GM18861 (cell line): ENCODE data around the gene PCDH12.
A peak's percentile ranks its signal among the peaks of the same experiment; 100 is the strongest.

Experiments used
- ATAC-seq: cut with Tn5 transposase; IDR thresholded peaks from one replicate; pipeline ENCODE4 v1.9.1; 2021; ENCODE audit not compliant: unreplicated experiment

The PCDH12 gene

DNA sequence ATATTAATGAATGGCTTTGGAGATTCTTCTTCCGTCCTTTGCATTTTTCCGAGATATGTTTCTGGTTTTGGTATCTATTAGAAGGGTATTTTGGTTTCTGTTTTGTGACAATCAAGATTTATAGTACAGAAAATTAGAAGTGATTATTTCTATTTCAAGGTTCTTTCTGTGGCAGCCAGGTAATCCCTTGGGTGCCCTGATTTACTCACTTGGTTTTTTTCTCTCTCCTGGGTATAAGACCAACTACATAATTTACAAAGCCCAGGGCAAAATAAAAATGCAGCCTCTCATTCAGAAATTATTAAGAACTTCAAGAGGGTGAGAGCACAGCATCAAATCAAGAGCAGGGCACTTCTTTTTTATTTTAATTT, 8.9 kb upstream of the PCDH12 start:
- no peak for ATAC-seq

DNA sequence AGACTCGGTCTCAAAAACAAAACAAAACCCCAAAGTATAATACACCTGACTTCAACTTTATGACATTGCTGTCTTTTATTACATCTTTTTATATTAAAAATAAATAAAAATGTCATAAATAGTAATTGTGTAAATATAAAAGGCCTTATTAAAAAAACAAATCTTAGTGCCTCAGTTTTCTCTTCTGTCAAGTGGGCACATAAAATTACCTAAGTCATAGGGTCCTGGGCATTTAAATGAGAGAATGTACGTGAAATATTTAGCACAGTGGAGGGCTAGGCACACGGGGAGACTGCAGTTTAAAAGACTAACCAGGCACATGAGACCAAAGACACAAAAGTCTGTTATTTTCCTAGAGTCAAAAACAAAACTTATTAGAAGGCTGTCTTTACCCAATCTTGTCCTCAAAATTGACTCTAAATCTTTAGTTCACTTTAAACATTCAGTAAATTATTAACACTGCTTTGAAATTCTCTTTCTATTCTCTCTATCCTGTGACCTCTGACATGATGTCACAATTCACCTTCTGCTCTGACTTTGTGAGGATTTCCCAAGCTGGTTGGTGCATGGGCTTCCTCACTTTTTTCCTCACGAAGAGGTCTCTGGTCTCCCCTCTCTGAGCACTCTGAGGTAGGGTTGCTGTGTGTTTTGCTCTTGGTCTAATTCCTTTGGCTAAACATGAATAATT, 8.4 kb upstream of the PCDH12 start:
- ATAC-seq, result no peak

DNA sequence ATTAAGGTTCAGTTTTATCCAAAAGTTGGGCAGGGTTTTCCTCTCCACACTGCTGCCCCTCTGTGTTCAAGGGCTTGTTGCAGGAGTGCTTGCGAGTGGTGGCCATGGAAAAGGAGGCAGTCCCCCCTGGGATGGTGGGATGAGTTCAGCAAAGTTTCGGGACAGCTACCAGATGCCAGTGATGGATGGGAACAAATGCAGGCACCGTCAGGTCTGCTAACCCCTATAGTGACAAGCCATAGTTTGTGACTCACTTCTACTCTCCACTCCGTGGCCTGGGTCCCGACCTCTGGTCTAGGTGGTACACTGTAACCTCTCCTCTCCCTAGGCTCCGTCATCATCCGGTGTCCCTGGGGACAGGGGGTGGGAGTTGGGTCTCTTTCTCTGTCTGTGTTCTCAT, 7.1 kb upstream of the PCDH12 start:
- ATAC-seq, result no peak

DNA sequence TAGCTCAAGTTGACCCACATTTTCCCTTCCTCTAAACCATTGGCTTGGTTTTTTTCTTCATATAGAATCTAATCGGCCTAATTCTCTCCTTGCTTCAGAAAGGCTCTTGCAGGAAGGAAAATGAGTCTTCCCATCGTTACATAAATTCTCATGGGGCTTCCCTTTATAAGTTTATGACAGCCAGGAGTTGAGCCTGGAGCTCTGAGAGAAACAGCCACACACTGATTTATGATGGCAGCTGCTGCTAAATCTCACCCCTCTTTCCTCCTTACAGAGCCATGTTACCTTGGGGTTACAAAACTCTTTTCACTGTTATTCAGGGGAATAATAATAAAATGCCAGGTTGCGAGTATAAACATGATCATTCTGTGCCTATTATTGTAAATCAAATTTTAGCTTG, 5.7 kb upstream of the PCDH12 start:
- no peak for ATAC-seq

DNA sequence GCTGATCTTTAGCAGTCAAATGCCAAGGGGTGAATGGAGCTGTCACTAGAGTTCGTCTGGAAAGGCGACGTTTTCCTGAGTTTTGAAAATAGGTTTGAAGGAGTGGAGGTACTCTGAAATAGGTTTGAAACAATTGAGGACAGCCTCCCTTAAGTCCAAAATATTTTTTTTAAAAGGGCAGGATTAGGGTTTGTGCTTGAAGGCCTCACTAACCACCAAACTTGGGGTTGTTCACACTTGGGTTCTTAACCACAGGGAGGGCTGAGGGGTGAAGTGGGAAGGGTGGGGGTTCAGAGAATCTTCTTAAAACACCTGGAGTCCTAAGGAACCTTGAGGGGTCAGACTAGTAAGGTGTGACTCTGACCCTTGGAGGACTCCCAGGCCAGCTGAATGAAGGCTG, 3.5 kb upstream of the PCDH12 start:
- ATAC-seq, result no peak

DNA sequence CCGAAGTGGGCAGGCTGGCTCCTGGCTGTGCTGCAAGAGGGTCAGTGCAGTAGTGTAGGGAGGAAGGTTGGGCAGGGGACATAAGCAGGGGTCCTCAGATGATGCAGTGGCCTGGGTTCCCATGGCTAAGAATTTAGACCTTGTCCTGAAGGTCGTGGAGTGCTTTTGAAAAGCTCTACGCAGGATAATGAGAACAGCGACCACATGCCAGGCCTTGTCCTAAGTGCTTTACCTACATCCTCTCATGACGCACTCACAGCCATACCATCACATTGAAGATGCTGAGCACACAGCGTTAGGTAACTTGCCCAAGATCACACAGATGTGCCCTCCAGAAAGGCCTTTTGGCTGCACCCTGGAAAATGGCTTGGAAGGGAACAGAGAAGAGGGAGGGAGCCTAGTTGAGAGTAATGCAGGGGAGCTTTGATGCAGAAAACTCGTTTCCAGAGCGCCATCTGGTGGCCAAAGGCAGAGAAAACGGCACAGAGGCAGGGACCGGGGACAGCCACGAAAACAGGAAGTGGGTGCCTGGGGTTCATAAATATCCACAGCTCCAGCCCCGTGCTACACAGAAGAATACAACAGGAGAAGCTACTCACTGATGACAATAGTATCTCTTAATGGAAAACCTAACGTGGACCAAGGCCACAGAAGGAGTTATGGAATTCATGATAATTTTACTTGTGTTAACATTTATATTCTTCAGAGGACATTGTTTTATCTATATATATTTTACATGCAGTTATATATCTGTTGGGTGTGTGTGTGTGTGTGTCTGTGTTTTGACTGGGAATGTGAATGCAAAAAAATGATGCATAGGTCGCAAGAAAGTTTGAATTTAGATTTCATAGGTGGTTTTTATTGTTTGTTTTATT, 2.7 kb upstream of the PCDH12 start:
- peak; percentile 87 for ATAC-seq

DNA sequence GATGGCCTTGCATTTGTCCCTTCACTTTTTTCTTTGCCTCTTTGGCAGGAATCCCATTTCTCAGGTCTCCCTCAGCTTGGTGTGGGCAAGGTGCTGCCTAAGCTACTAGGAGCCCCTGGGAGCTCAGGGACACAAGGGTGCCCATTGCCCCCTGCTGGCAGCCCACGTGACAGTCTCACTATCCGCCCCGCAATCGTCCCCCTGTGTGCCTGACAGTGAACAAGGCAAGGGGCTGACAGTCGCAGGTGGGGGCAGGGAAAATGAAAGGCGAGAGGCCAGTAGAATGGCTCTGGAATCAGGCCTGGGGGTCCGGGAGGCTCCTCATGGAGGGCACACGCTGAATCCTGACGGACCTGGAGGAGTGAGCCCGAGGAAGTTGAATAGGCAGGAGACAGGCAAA, 2.0 kb upstream of the PCDH12 start:
- no peak for ATAC-seq

DNA sequence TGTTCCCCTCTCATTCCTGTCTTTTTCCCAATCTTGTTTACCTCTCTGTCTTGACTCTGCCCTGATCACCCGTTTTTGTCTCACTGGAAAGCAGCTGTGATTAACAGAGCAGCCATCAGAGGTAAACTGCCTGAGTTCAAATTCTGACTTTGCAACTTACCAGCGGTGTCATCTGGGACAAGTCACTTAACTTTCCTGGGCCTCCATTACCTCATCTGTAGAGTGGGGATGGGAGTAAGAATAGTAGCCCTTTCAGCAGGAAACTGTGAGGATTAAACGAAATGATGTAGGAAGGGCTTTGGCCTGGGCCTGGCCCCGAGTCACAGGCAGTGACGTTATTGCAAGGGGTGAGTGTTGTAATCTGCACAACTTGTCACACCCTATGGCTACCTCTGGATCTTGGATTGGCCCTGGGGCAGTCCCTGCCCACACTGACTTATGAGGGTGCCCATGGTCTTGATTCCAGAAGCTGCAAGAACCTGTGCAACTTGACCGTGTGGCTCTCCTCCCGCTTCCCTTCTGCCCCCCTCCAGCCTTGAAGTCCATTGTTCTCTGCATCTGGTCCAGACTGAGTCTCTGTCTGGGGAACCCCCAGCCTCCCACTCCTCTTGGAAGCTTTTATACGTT, 657 bp upstream of the PCDH12 start:
- ATAC-seq, result no peak

DNA sequence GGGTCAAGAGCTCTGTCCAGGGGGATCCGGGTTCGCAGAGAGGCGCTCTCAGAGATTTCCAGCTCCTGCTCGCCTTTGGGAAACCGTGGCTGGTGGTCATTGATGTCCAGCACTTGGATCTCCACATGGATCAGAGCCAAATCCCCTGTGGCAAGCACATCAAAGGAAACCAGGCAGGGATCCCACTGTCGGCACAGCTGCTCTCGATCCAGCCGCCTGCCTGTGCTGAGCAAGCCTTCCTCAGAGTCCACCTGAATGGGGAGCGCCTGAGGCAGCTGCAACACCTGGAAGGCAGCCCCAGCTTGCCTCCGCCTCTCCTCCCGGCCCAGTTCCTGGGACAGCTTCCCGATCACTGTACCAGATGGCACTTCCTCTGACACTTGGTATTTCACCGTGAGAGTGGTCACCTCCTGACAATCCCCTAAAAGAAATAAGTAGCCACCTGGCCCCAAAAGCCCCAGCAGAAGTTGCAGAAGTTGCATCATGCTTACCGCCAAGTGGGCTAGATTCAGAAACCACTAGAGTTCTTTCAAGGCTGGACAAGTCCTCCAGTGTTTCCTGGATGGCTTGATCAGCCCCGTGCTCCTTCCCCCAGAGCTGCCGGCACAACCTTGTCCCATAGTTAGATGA, 520 bp downstream of the PCDH12 start:
- ATAC-seq, result no peak

DNA sequence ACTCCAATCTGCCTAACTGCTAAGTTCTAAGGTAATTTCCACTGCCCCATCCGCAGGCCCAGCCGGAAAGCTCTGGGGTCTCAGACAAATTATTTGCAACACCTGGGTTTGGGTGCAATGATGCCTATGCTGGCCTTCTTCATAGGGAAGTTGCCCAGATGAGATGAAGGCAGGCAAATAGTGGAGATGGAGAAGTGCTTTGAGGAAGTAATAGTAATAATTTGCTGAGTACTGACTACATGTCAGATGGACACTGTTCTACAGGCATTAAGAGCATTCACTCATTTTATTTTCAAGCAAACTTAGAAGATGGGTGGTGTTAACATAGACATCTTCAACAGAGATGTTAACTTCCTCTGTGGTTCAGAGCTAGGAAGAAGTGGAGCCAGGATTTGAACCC, 3.8 kb downstream of the PCDH12 start:
- ATAC-seq, result no peak

DNA sequence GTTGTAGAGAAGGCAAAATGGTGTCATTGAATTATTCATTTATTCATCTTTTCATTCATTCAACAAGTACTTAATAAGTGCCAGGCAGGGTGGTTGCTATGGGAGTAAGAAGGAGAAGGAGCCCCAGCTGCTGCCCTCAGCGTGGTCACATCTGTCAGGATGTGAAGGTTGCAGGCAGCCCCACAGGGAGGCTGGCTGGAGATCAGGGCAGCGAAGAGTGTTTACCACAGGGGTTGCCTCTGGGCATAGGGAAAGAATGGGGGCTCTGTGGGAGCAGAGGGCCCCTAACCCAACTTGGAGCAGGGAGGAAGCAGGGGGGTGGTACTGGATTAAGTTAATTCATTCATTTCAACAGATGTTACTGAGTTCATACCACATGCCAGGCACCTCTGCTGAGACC, 6.0 kb downstream of the PCDH12 start:
- ATAC-seq, result no peak

DNA sequence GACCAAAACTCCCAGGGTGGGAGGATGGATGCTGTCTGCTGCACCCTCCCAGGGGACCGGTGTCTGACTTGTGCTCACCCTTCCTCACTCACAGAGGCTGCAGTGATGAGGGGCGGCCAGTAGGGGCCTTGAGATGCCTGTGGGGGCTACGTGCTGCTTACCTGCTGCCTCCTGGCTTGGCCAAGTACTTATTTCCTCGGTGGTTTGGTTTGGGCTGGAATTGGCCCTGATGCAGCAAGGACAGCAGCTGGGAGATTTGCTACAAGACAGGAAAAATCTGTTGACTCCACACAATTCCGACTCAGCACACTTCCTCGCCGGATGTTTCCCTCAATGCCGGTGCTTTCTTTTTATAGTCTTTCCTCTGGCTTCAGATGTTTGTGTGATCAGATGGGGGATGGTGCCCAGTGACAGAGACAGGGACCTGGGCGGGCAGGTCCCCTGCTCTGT, 6.6 kb downstream of the PCDH12 start:
- peak; percentile 70 for ATAC-seq

DNA sequence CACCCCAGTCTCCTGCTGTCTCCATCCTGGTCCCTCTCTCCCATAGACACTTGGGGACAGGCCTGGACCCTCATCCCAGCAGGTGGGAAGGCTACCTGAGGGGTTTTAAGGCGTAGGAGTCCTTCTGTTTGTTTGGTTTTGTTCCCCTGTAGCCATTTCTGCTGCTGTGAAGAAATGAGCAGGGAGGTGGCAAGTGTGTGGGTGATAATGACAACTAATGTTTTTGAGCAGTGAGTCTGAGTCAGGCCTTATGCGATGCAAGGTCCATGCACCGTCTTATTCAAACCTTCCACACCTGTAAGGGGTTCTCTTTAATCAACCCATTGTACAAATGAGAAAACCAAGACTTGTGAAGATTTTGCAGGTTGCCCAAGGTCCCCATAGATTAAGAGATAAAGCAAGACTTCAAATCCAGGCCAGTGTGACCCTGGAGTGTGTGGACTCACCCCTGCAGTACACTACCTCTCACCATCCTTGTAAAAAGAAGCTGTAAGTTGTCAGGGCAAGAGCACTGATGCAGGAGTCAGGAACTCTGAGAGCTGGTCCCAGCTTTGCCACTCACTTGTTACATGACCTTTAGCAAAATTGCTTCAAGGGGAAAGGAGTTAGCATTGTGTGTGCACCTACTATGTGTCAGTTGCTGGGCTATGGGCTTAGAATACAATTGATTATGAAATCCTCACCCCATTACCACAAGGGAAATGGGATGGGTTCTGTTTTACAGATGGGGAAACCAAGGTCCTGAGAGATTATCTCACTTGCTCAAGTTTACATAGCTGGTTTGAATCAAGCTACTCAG, 7.6 kb downstream of the PCDH12 start:
- ATAC-seq, result no peak

DNA sequence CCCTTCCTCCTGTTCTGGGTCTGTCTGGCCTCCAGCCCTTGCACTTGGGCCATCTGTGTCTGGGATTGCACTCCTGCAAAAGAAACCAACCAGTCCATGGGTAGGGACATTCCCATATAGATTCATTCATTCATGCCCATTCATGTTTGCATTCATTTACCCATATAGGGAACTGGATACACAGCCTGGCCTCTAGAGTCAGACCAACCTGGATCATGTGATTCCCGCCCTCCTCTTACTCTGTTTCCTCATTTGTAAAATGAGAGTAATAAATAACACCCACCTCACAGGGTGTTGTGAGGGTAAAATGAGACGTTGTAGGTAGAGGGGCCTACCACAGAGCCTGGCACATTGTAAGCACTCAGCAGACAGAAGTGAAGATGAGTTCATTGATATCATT, 8.5 kb downstream of the PCDH12 start:
- no peak for ATAC-seq

DNA sequence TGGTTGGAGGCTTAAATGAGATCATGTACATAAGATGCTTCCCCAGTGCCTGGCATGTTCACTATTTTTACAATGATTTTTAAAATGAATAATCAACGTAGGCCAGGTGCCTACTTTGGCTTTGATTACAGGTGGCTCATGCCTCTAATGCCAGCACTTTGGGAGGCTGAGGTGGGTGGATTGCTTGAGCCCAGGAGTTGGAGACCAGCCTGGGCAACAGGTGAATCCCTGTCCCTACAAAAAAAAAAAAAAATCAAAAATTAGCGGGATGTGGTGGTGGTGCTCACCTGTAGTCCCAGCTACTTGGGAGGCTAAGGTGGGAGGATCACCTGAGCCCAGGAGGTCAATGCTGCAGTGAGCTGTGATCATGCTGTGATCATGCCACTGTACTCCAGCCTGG, 9.2 kb downstream of the PCDH12 start:
- ATAC-seq, result no peak

DNA sequence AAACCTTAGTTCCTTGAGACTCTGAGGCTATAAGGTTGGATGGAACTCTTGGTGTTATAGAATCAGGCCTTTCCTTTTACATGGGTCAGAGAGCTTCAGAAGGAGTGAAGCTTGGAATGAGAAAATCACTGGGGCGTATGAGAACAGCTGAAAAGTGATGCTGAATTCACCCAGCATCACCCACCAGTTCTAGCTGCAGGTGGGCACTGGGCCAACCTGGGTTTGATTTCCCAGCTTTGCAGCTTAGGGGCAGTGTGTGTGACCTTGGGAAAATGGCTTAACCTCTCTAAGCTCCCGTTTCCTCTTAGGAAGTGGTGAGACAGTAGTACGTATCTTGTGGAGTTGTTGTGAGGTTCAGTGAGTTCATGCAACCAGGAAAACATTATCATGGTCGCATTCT, 10.7 kb downstream of the PCDH12 start:
- ATAC-seq, result no peak

DNA sequence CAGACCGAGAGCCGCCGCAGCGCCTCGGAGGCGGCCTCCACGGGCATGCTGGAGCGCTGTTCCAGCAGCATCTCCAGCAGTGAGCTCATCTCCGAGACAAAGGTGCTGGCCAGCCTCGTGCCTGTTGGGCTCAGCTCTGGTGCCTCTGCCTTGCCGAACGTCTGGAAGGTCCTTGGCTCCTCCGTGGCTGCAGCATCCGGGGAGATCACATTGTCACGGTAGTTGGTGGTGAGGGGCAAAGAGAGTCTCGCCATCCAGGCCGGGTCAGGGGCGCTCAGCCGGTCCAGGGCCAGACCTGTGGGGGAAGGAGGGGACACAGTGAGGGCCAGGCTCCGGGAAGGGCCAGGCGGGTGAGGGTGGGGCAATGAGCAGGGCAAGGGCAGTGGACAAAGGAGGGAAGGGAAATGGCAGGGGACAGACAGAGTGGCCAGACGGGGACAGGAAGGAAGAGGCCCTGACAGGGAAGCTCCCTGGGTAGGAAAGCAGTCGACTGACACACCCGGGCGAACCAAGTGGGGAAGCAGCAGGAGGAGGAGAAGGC, 12.4 kb downstream of the PCDH12 start:
- no peak for ATAC-seq

DNA sequence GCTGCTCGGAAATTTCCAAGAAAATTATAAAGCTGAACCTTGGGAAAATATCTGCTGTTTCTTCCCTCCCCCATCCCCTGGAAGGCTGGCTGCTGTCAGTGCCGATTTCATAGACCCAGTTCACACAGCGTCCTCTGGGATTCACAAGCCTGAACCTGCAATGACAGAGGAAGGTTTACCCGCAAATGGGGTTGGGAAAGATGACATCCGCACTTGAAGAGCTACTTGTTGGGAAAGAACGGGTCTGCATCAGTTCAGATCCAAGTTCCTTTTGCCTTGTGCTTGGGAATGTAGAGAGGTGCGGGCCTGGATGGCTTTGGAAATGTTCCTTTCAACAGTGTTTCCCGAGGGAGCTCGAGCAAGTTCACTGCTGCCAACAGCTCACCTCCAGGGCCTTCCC, 13.9 kb downstream of the PCDH12 start:
- no peak for ATAC-seq

DNA sequence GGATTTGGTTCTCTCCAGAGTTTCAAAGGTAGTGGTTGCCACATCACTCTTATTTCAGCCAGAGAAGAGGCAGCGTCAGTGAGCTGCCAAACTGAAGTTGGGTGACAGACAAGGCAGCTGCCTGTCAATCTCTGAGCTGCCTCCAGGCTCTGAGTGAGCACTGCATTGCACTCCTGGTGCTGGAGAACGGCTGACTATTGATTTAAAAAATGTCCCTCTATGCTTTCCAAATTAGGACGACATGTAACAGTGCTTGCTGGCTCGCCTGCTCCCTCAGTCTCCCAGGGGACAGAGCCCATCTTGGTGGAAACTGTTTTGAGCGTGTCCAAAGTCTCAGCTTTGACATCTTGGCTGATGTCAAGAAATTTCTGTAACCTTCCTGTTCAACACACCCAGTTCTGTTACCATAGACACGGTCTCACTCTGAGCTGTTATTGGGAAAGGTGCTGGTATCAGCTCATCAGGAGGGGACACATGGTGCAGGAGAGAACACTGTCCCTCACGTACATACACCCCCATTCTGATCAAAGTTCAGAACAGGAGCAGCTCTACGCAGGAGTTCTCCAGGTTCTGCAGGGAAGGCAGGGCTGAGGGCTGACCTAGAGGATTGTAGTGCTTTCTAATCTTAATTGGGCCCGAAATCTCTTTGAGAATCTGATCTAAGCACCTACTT, 15.7 kb downstream of the PCDH12 start:
- no peak for ATAC-seq

DNA sequence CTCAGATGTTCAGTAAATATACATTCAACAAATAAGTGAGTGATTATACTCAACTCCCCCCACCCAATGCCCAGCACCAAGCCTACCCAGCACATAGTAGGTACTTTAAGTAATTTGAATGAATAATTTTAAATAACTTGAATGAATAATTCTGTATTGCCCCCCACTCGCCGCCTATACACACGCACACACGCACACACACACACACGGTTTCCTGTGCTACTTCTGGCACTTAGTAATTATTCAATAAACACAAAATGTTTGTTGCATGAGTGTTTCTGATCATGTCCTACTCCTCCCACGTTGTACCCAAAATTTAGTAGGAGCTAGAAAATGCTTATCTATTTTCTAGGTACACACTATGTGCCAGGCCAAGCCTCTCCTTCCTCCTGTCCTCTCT, 16.2 kb downstream of the PCDH12 start:
- ATAC-seq, result no peak
